Limb (tissue), 2 donors: ENCODE data around the gene AP3B2.
"Not testable (repeated sequence)": the region's sequence is repeated elsewhere in the genome, so short reads cannot be mapped to it uniquely, and the experiment has no call there.

Experiments
- DNase-seq, 2 donors: peaks; one replicate each; pipeline ENCODE4 v3.0.0-alpha.2; 2016; ENCODE audit errors: extremely low spot score in 2 of 2

AP3B2 gene

GRCh38 chr15:82650046-82650670, 59.5 kb downstream of the AP3B2 start:
- no peak for DNase-seq

- no peak for DNase-seq
Measured at GRCh38 chr15:82649226-82649999, 60.3 kb downstream of the AP3B2 start.

GRCh38 chr15:82648257-82649103, 61.2 kb downstream of the AP3B2 start:
- DNase-seq, result no peak

GRCh38 chr15:82647835-82648256, 61.8 kb downstream of the AP3B2 start:
- peak in 1 of 2 donors; percentile 46 for DNase-seq

- DNase-seq, result peak in 1 of 2 donors; percentile 54
Measured at GRCh38 chr15:82647045-82647834, 62.4 kb downstream of the AP3B2 start, which contains the start of gene CPEB1. TSS of gene CPEB1 (minus strand) at chr15:82647363. CDS start at chr15:82628459, 18,904 bp downstream.

- peak in 1 of 2 donors; percentile 37 for DNase-seq
Measured at GRCh38 chr15:82646250-82647044, 63.2 kb downstream of the AP3B2 start.

- not testable (repeated sequence) for DNase-seq
Measured at GRCh38 chr15:82644967-82645852, 64.5 kb downstream of the AP3B2 start.

- no peak for DNase-seq
Measured at GRCh38 chr15:82643992-82644391, 65.7 kb downstream of the AP3B2 start.

GRCh38 chr15:82642656-82643055, 67.0 kb downstream of the AP3B2 start:
- DNase-seq, result no peak

- no peak for DNase-seq
Measured at GRCh38 chr15:82641129-82641798, 68.4 kb downstream of the AP3B2 start.

- DNase-seq, result no peak
Measured at GRCh38 chr15:82640672-82641071, 69.0 kb downstream of the AP3B2 start.

- DNase-seq, result no peak
Measured at GRCh38 chr15:82635798-82636197, 73.9 kb downstream of the AP3B2 start.

GRCh38 chr15:82630033-82630432, 79.6 kb downstream of the AP3B2 start:
- no peak for DNase-seq

- no peak for DNase-seq
Measured at GRCh38 chr15:82625136-82625535, 84.5 kb downstream of the AP3B2 start.

- no peak for DNase-seq
Measured at GRCh38 chr15:82624438-82624837, 85.2 kb downstream of the AP3B2 start.

GRCh38 chr15:82624008-82624407, 85.7 kb downstream of the AP3B2 start:
- no peak for DNase-seq

- DNase-seq, result no peak
Measured at GRCh38 chr15:82621970-82622369, 87.7 kb downstream of the AP3B2 start.

- DNase-seq, result no peak
Measured at GRCh38 chr15:82613747-82614146, 95.9 kb downstream of the AP3B2 start.

- no peak for DNase-seq
Measured at GRCh38 chr15:82611348-82611747, 98.3 kb downstream of the AP3B2 start.
